ENCODE data around the gene GFOD1.
A peak's percentile ranks its signal among the peaks of the same experiment; 100 is the strongest.

The GFOD1 gene, protein sequence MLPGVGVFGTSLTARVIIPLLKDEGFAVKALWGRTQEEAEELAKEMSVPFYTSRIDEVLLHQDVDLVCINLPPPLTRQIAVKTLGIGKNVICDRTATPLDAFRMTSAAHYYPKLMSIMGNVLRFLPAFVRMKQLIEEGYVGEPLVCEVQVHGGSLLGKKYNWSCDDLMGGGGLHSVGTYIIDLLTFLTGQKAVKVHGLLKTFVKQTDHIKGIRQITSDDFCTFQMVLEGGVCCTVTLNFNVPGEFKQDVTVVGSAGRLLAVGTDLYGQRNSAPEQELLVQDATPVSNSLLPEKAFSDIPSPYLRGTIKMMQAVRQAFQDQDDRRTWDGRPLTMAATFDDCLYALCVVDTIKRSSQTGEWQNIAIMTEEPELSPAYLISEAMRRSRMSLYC

DNA sequence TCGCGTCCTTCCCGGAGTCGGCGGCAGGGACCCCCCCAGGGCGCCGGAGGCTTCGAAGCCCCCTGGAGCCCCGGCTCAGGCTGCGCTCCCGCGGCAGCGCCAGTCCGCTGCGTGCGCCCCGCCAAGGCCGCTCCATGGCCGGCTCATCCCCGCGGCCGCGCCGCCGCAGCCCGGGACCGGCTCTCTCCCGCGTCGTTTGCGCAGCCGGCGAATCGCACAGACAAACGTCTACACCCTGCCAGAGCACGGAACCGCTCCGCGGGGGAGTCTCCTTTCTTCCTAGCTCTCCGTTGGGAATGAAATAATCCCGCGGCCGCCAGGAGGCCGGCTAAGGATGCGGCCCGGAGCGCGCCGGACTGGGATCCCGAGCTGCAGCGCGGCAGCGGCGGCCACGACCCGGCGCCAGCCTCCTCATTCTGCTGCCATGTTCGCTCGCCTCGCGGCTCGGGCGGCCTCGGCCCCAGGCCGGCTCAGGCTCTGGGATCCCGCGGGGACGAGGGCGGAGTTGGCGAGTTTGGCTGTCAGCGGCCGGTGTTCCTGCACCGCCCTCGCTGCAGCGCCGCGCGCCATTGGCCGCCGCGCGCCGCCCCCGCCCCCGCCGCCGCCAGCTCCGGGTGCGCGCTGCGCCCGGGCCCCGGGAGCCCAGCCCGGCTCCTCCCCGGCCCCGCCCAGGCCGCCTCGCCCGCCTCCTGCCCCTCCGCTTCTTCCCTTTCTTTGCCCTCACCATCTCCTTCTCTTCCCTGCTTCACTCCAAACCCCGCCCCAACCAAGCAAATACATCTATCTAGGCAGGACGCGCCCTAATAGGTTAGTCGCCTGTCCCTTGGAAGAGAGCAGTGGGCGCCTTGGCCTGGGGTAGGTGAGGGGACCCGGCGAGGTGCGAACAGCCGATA lies at the start of gene GFOD1:
Gene GFOD1 (minus strand): TSS at position 479 of the 893 bp plus-strand sequence. CDS start 710 bp downstream, outside the sequence.
- peak; percentile 63 for DNase-seq (ENCODE audit: low spot score)

DNA sequence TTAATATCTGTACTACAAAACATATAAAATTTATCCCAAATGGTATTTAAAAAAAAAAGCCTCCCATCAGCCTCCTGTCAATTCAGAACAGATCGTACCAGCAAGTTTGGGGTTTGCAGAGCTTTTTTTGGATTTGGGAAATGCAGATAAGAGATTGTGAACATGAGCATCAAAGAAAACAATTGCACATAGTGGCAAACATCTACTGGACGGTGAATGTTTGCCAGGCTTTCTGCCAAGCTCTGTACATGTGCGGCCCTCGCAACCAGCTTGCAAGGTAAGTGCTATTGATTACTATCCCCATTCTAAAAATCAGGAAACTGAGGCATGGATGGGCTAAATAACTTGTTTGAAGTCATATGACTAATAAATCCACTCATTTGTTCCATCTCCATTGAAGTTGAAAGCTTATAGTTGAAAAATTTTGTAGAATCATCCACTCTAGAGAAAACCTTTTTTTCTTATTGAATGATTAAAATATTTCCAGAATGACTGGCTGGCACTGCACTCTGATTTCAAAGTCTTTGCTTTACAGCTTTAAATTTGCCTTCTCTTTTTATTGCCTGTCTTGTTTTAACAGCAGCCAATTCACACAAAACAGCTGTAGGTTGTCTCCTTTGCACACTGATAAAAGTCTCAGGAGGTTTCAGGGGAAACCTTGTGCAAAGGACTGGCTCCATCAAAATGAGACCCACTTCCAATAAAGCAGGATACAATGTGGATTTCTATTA lies 49.6 kb upstream of the GFOD1 start:
- DNase-seq (ENCODE audit: low spot score): no peak

DNA sequence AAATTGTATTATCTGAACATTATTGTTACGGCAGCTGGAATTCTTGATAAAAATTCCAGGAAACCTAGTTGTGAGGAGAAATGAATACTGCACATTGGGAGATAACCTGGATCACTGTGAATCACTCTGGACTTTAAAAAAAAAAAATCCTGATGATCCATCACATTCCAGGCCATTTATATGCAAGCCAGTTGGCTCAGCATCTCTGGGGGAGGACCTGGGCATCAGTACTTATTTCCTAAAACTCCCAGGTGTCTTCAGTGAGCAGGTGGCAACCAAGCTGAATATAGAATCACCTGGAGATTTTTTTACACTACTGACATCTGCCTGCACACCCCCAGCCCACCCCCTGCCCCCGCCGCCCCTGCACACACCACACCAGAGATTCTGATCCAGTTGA lies 47.9 kb upstream of the GFOD1 start:
- no peak for DNase-seq (ENCODE audit: low spot score)

DNA sequence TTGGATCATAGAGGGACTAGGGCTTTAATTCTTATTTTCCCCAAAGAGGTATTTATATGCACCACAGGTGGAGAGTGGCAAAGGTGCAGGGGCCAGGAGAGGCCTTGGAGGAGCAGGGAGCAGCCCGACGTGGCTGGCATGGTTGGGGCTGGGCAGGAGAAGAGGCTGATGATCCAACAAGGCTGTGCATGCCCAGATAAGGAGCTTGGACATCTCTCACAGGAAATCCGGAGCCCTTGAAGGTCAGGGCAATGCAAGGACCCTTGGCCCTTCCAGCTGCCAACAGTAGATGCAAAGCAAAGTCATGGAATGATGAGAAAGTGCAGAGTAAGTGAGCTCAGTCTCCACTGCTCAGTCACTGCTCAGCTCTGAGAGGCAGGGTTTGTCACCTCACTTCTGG lies 47.1 kb upstream of the GFOD1 start:
- no peak for DNase-seq (ENCODE audit: low spot score)

DNA sequence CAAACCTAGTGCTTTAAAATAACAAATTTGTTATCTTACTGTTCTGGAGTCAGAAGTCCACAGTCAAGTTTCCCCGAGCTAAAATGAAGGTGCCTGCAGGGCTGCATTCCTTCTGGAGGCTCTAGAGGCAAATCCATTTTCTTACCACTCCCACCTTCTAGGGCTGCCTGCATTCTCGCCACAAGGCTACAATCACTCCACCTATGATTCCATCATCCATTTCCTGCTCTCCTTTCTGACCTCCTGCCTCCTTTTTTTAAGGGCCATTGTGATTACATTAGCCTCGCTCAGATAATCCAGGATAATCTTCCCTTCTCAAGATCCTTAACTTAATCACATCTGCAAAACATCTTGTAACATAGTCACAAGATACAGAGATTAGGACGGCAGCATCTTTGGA lies 44.6 kb upstream of the GFOD1 start:
- DNase-seq (ENCODE audit: low spot score): no peak

DNA sequence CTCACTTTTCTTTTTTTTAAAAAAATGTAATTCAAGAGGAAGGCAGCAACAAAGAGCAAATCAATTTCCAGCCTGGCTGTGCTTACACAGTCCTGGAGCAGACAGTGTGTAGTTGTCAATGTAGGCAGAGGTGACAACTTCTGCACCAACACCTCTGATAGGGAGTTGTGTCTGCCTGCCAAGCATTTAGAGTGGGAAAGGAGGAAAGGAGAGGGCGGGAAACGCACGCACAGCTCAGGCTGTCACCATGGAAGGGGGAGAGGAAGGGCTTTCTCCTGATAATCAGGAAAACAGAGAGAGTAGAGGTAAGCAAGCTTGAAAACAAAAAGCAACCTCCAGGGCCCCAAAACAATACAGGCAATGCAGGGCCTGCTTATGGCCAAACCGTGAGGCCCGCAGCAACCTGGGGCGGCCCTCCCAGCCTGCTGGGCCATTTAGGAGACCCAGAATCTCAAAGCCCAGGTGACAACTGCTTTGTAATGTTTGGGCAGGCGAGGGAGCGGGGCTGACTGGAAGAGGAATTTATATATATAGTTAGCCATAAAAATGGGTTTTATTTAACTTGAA lies 41.5 kb upstream of the GFOD1 start:
- no peak for DNase-seq (ENCODE audit: low spot score)

DNA sequence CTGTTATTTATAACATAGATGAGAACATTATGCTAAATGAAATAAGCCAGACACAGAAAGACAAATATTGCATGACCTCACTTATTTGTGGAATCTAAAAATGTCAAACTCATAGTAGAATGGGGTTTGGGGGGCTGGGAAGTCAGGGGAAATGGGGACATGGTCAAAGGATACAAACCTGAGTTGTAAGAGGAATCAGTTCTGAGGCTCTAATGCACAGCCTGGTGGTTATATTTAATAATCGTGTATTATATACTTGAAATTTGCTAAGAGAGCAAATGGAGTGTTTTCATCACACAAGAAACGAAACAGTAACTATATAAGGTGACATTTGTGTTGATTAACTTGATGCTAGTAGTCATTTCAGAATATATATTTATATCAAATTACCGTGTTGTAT lies 40.8 kb upstream of the GFOD1 start:
- DNase-seq (ENCODE audit: low spot score): no peak

DNA sequence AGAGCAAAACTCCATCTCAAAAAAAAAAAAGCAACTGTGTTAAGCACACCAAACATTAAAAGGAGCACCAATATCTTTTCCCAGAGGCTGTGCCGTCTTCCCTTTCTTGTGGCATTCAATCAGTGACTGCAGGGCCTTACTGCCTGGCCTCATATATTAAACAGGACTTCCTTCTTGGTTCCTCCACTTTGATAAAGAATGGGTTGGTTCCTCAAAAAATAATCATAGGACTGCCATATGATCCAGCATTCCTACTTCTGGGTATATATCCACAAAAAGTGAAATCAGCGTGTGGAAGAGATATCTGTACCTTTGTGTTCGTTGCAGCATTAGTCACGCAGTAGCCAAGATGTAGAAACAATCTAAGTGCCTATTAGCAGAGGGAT lies 40.3 kb upstream of the GFOD1 start:
- no peak for DNase-seq (ENCODE audit: low spot score)

DNA sequence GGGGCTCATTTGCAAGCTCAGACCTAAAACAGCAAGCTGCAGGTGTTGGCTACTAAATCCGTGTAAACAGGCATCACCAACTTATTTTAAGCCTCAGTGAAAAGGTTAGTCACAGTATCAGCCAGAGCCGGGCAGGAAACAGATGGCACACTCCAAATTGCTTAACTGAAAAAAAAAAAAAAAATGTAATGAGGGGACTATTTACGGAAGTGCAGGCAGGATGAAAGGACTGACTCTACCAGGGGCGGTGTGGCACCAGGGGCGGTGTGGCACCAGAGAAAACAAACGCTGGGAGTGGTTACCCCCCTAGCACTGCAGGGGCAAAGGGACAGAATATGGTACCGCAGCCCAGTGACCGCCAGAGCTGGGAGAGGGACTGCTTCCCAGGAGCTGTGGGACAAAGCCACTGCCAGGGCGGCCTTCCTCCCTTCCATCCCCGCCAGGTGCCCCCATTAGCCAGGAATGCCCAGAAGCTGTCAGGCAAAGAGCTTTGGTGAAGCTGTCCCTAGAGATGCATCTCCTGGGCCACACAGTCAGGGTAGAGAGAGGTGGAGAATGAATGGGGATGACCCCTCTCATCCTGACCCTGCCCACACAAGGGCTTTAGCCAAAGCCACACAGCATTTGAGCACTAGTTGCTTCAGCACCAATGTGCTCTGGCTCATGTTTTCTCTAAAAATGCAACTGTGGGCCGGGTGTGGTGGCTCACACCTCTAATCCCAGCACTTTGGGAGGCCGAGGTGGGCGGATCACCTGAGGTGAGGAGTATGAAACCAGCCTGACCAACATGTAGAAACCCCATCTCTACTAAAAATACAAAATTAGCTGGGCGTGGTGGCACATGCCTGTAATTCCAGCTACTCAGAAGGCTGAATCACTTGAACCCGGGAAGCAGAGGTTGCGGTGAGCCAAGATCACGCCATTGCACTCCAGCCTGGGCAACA lies 39.6 kb upstream of the GFOD1 start:
- DNase-seq (ENCODE audit: low spot score): peak; percentile 28

DNA sequence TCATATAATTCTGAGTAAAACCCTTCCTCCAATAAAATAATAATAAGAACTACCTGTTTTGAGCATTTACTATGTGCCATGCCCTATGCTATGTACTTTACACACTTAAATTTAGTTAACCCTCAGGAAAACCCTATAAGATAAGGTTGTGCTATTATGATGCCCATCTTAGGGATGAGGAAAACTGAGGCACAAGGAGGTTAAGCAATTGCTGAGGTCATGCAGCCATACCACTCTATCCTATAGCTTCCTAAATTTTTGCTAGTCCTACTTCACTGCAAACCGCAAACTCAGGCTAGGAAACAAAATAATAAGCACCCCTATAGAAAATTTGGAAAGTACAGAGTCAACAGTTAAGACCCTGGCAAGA lies 38.9 kb upstream of the GFOD1 start:
- DNase-seq (ENCODE audit: low spot score): no peak

DNA sequence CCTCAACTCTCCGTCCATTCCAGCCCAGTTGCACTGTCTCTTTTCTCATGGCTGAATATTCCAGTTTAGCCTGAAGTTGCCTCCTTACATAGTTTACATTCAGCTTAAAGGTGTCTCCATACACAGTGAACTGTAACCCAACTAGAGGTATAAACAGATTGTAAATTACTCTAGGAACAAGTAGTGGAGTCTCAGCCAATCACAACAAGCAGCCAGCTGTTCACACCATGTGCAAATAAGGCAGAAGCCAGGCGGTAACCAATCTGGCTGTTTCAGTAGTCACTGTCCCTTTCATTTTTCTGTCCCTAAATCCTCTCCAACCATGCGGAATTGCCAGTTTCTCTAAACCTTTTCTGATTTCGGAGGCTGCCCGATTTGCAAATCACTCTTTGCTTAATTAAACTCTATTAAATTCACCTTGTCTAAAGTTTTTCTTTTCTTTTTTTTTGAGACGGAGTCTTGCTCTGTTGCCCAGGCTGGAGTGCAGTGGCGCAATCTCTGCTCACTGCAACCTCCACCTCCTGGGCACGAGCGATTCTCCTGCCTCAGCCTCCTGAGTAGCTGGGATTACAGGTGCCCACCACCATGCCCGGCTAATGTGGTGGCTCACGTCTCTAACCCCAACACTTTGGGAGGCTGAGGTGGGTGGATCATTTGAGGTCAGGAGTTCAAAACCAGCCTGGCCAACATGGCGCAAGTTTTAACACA lies 37.6 kb upstream of the GFOD1 start:
- no peak for DNase-seq (ENCODE audit: low spot score)

DNA sequence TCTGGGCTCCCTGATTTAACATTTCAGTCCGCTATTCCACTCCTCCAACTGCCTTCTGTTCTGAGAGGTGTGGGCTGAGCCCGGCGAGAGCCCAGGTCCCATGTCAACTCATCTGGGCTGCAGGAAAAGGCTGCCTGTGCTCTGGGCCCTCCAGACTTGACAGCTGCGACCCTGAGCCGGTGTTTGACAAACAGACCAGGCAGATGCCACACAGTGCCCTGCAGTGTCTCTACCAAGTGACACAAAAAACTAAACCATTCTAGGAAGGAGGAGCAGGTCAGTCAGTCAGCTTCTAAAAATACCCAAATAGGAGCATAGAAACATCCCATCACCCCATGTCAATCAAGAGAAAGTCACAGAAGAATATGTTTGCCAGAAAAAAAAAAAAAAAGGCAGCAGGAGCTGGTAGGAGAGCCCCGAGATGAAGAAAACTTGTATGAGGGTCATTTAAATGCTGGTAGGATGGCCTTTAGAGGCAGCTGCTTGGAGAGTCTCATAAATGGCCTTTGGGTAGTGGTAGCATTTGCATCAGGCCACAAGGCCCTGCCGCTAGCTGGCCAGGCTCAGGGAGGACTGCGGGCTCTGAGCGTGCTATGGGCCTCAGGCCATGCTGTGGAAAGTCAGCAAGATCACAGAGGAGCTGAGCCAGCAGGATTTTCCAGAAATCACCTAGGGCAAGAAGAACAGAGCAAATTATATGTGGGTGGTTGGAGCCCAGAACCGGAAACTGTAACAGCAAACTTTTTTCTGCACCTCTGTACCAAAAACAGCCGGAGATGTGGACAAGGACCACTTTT lies 36.6 kb upstream of the GFOD1 start:
- DNase-seq (ENCODE audit: low spot score): no peak

DNA sequence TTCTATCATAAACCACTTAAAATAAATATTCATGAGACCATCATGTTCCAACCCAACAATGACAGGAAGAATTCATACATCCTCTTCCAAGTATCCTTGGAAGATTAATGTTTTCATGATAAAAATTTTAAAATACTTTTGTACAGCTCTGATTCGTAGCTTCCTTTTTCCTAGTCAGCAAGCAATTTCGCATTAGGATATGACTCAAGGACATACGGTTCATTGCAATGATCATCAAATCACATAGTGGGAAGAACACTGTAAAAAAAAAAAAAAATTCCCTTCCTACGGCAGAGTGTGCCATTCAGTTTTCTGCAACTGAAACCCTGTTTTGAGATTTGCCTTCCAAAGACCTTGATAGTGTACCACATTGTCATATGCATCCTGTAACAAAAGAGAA lies 35.3 kb upstream of the GFOD1 start:
- no peak for DNase-seq (ENCODE audit: low spot score)

DNA sequence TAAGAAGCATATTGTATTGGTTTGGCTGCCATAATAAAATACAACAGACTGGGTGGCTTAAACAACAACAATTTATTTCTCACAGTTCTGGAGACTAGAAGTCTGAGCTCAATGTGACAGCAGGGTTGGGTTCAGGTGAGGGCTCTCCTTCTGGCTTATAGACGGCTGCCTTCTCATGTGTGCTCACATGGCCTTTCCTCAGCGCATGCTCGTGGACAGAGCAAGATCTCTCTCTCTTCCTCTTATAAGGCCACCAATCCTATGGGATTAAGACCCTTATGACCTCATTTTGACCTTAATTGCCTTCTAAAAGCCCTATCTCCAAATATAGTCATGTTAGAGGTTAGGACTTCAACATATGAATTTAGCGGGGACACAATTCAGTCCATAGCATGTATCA lies 32.4 kb upstream of the GFOD1 start:
- no peak for DNase-seq (ENCODE audit: low spot score)

DNA sequence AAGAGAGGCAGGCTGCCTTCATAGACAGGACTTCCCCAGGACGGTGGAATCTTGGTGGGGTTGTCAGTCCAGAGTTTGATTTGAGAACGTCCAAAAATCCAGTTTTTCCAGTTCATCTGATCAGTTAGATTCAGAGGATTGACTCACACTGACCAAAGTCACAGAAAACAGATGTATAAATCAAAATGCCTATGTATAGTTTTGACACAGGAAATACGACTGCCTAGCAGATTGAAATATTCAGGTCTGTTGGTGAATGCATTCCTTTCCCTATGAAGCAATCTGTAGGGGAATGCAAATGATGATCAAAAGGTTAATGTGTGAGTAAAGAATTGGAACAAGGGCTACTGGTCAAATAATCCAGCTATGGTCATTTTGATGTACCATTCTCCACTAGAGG lies 29.7 kb upstream of the GFOD1 start:
- no peak for DNase-seq (ENCODE audit: low spot score)

DNA sequence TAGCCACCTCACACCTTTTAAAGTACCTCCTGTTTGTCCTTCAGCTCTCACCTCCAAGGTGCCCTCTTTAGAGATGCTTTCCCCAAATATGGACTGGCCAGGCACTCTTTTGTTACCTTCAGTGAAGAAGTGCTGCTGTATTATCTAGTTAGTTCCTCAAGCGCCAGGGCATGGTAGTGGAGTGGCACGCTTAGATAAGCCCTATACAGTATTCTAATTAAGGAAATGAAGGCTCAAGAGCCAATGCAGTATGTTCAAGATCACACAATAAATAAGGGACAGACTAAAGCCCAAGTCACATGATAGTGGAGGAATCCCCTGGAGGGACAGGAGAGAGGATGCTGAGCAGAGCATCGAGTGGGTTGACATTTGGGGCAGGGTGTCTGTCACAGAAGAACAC lies 28.5 kb upstream of the GFOD1 start:
- DNase-seq (ENCODE audit: low spot score): no peak

DNA sequence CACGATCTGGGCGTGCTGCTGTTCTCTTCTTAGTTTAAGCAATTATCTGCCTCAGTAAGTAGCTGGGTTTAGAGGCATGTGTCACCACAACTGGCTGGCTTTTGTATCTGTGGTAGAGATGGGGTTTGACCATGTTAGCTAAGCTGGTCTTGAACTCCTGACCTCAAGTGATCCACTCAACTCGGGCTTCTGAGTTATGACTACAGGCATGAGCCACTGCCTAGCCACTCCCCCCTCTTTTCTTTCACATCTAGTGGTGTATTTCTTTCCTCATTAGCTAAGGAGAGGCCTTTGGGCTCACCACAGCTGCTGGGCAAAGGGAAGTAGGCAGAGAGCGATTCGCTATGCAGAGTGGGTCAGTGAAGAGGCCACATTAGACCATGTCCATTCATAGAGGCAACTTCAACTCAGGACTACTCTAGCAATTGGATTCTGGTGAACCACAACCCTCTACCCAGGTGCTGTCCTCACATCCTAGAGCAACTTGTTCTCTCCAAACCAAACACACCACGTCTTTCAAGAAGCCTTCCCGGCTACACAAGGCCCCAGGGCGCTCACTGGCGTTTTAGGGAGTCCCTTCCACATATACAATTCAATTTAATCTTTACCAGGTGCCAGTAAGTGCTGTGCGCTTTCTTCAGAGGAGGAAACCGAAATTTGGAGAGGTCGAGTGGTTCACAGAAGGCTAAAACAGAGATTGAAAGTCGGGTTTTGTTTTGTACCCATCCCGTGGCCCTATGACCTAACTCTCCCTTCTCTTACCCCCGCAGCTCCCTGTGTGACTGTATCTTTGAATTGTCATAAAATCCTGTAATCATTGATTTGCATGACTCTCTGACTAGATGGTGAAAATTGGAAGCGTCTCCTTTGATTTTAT lies 26.5 kb upstream of the GFOD1 start:
- DNase-seq (ENCODE audit: low spot score): no peak

DNA sequence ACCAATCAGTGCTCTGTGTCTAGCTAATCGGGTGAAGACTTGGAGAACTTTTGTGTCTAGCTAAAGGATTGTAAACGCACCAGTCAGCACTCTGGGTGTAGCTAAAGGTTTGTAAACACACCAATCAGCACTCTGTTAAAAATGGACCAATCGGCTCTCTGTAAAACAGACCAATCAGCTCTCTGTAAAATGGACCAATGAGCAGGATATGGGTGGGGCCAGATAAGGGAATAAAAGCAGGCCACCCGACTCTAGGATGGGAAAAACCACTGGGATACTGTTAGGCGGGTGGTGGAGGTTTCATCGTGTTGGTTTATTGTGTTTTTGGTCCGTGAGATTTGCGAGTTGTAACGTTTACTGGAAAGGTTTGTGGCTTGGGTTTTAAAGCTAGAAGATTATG lies 25.5 kb upstream of the GFOD1 start:
- DNase-seq (ENCODE audit: low spot score): no peak

Measured in CD4-positive, alpha-beta T cell treated with Interleukin-6 at 100 ng/mL for 8 hours (primary cell).